GM12878 (cell line): ENCODE results near the gene LILRB1.

Source experiments
- EP300 ChIP-seq, 2 experiments: fragments of 150-350 bp in 1 of 2; IDR thresholded peaks; 2 replicates each; pipeline ENCODE4 v1.6.1; 2011 to 2012; ENCODE audit warnings: low read depth in 2 of 2, low read length in 2 of 2, borderline replicate concordance in 1 of 2, improper control_type of control experiment in 1 of 2, inconsistent platforms in 1 of 2; ENCODE audit not compliant: control insufficient read depth in 1 of 2
- SP1 ChIP-seq: IDR thresholded peaks from one replicate; pipeline ENCODE4 v1.6.1; 2011; ENCODE audit warnings: low read depth, low read length
- TF ChIP-seq, protein P1 (sequence below): fragments of 450-650 bp; formaldehyde crosslinking; IDR thresholded peaks from 2 replicates; pipeline ENCODE4 v1.4.0; 2022; ENCODE audit warnings: mild to moderate bottlenecking, moderate library complexity
- TF ChIP-seq, protein P2 (sequence below), 3 experiments: IDR thresholded peaks in 2 of 3; conservative IDR thresholded peaks in 1 of 3; 2 replicates each; pipeline ENCODE4 v1.5.1; 2011; ENCODE audit warnings: low read depth in 3 of 3, low read length in 3 of 3, mild to moderate bottlenecking in 3 of 3, control low read depth in 2 of 3, moderate library complexity in 2 of 3, inconsistent platforms in 1 of 3, mixed read lengths in 1 of 3; ENCODE audit not compliant: control insufficient read depth in 2 of 3, insufficient read depth in 1 of 3; ENCODE audit errors: extremely low read depth in 1 of 3
- TF ChIP-seq, protein P3 (sequence below): IDR thresholded peaks from 2 replicates; pipeline ENCODE4 v1.6.1; 2012; ENCODE audit warnings: mild to moderate bottlenecking, low read depth, low read length

DNA sequence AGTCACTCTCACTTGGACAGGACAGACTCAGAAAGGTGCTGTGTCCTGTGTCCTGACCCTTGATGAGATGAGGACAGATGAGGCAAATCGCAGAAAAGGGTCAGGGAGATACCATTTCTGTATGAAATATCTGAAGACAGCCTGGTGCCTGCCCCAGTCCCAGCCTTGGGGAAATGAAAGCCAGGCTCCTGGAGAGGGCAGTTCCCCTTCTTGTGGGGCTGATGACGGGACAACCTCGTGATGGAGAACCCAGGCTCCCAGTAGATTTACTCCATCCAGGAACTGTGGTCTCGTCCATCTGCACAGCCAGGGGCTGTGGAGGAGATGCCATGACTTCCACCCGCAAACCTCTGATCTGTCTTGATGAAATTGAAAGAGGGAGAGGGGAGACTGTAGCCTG is 13.8 kb downstream of the LILRB1 start:
- TF ChIP-seq, protein P1, sequence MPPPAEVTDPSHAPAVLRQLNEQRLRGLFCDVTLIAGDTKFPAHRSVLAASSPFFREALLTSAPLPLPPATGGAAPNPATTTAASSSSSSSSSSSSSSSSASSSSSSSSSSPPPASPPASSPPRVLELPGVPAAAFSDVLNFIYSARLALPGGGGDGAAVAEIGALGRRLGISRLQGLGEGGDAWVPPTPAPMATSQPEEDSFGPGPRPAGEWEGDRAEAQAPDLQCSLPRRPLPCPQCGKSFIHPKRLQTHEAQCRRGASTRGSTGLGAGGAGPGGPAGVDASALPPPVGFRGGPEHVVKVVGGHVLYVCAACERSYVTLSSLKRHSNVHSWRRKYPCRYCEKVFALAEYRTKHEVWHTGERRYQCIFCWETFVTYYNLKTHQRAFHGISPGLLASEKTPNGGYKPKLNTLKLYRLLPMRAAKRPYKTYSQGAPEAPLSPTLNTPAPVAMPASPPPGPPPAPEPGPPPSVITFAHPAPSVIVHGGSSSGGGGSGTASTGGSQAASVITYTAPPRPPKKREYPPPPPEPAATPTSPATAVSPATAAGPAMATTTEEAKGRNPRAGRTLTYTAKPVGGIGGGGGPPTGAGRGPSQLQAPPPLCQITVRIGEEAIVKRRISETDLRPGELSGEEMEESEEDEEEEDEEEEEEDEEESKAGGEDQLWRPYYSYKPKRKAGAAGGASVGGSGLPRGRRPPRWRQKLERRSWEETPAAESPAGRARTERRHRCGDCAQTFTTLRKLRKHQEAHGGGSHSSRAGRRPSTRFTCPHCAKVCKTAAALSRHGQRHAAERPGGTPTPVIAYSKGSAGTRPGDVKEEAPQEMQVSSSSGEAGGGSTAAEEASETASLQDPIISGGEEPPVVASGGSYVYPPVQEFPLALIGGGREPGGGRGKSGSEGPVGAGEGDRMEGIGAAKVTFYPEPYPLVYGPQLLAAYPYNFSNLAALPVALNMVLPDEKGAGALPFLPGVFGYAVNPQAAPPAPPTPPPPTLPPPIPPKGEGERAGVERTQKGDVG (CRISPR knock-in tag), result no peak
- TF ChIP-seq SP1 (no peak), EP300 (IDR thresholded peaks at IDR 0.05; ENCODE audit: borderline replicate concordance in 1 of 2, control insufficient read depth in 1 of 2, low read depth in 2 of 2, low read length in 2 of 2) (no peak)
- TF ChIP-seq, protein P2, sequence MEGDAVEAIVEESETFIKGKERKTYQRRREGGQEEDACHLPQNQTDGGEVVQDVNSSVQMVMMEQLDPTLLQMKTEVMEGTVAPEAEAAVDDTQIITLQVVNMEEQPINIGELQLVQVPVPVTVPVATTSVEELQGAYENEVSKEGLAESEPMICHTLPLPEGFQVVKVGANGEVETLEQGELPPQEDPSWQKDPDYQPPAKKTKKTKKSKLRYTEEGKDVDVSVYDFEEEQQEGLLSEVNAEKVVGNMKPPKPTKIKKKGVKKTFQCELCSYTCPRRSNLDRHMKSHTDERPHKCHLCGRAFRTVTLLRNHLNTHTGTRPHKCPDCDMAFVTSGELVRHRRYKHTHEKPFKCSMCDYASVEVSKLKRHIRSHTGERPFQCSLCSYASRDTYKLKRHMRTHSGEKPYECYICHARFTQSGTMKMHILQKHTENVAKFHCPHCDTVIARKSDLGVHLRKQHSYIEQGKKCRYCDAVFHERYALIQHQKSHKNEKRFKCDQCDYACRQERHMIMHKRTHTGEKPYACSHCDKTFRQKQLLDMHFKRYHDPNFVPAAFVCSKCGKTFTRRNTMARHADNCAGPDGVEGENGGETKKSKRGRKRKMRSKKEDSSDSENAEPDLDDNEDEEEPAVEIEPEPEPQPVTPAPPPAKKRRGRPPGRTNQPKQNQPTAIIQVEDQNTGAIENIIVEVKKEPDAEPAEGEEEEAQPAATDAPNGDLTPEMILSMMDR (IDR thresholded peaks at IDR 0.05 in 2 of 3, conservative IDR thresholded peaks at IDR 0.05 in 1 of 3; ENCODE audit: control insufficient read depth in 2 of 3, extremely low read depth in 1 of 3, insufficient read depth in 1 of 3, low read depth in 3 of 3, low read length in 3 of 3), result no peak
- TF ChIP-seq, protein P3, sequence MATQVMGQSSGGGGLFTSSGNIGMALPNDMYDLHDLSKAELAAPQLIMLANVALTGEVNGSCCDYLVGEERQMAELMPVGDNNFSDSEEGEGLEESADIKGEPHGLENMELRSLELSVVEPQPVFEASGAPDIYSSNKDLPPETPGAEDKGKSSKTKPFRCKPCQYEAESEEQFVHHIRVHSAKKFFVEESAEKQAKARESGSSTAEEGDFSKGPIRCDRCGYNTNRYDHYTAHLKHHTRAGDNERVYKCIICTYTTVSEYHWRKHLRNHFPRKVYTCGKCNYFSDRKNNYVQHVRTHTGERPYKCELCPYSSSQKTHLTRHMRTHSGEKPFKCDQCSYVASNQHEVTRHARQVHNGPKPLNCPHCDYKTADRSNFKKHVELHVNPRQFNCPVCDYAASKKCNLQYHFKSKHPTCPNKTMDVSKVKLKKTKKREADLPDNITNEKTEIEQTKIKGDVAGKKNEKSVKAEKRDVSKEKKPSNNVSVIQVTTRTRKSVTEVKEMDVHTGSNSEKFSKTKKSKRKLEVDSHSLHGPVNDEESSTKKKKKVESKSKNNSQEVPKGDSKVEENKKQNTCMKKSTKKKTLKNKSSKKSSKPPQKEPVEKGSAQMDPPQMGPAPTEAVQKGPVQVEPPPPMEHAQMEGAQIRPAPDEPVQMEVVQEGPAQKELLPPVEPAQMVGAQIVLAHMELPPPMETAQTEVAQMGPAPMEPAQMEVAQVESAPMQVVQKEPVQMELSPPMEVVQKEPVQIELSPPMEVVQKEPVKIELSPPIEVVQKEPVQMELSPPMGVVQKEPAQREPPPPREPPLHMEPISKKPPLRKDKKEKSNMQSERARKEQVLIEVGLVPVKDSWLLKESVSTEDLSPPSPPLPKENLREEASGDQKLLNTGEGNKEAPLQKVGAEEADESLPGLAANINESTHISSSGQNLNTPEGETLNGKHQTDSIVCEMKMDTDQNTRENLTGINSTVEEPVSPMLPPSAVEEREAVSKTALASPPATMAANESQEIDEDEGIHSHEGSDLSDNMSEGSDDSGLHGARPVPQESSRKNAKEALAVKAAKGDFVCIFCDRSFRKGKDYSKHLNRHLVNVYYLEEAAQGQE, result no peak
